ENCODE results near the gene PPP2R3A. TPM values are rescaled to one million over a fixed set of nuclear protein-coding genes. Genes with fewer than 3 reads are reported as not detected.
A peak's percentile ranks its signal among the peaks of the same experiment; 100 is the strongest.

Gene PPP2R3A
- total and polyA plus RNA-seq, 9 of the 15 experiments (the other 6 are each of a cell fraction or from before 2014, with no cell fraction given) = 0.10 to 0.50 (median 0.24) TPM

- TF ChIP-seq ARID3A (IDR thresholded peaks at IDR 0.05; ENCODE audit: borderline replicate concordance, low read depth, low read length) (no peak), ATF6 (CRISPR knock-in tag; IDR thresholded peaks at IDR 0.05) (peak; percentile 96), ZNF280B (CRISPR knock-in tag; IDR thresholded peaks at IDR 0.05) (no peak), RBM15 (IDR thresholded peaks at IDR 0.05; ENCODE audit: insufficient read depth, low read length) (no peak), CTBP1 (IDR thresholded peaks at IDR 0.05; ENCODE audit: borderline replicate concordance) (peak; percentile 77), MNT (conservative IDR thresholded peaks at IDR 0.05) (peak; percentile 96 to 97), SNRNP70 (optimal IDR thresholded peaks at IDR 0.05; ENCODE audit: low read depth, low read length) (no peak), ZNF644 (tag; IDR thresholded peaks at IDR 0.05; ENCODE audit: low read depth) (no peak), NFRKB (IDR thresholded peaks at IDR 0.05; ENCODE audit: low read depth) (peak; percentile 79), ZNF639 (CRISPR knock-in tag; conservative IDR thresholded peaks at IDR 0.05 in 1 of 2, IDR thresholded peaks at IDR 0.05 in 1 of 2) (no peak; a peak in 1 of 4 replicates), ZNF124 (CRISPR knock-in tag; IDR thresholded peaks at IDR 0.05) (no peak), TRIM25 (IDR thresholded peaks at IDR 0.05; ENCODE audit: borderline replicate concordance) (no peak), PRPF4 (IDR thresholded peaks at IDR 0.05; ENCODE audit: insufficient read depth, low read depth, low read length, poor library complexity, severe bottlenecking) (peak; percentile 67), LCOR (CRISPR knock-in tag; IDR thresholded peaks at IDR 0.05) (peak; percentile 79), JUNB (CRISPR knock-in tag; conservative IDR thresholded peaks at IDR 0.05) (no peak), ZNF764 (CRISPR knock-in tag; IDR thresholded peaks at IDR 0.05; ENCODE audit: low read depth) (no peak)
Observed at GRCh38 chr3:136196401-136197158, 231.1 kb downstream of the PPP2R3A start (continued).

Measured in K562 (cell line).